HCT116 (cell line): Measurements from ENCODE around the gene NETO1. TPM values are rescaled to one million over a fixed set of nuclear protein-coding genes. Genes with fewer than 3 reads are reported as not detected.

Experiments
- ATAC-seq: fragments of 200-7000 bp; cut with Tn5 transposase; 2 replicates; pipeline ENCODE4 v1.9.1; 2020; ENCODE audit warnings: mild to moderate bottlenecking, moderate library complexity
- BruUV-seq: library from RNA; stranded (reverse); fragments of 400-500 nt; replicated peaks from 2 replicates; lab custom pipeline; 2021; lab: Mats Ljungman, UMichigan
- CTCF ChIA-PET: fragments of 300-600 bp; sonication (Branson Sonifier 250); formaldehyde crosslinking; loops from one replicate; lab custom pipeline; 2021; ENCODE audit warnings: antibody characterized with exemption; lab: Charles Lee
- POLR2A ChIA-PET: fragments of 300-600, 350-600 bp; sonication (Branson Sonifier 250); formaldehyde crosslinking; loops from one replicate; lab custom pipeline; 2021; ENCODE audit warnings: antibody characterized with exemption; lab: Charles Lee
- RAD21 ChIA-PET, 2 experiments: fragments of 300-600 bp; sonication (Branson Sonifier 250); formaldehyde crosslinking; loops; one replicate each; lab custom pipeline; 2023; ENCODE audit warnings: low total read pairs in 2 of 2; ENCODE audit not compliant: uncharacterized antibody in 2 of 2, unreplicated experiment in 2 of 2, low non-redundant PET in 1 of 2; lab: Charles Lee
- DNase-seq: peaks from one replicate; pipeline ENCODE4 v3.0.0-alpha.2; 2010; ENCODE audit warnings: low read depth, low spot score
- H2AFZ ChIP-seq: fragments of 200-600 bp; shearing (Covaris generic), sonication (generic); 2 replicates; pipeline ENCODE4 v1.6.1; 2017; ENCODE audit warnings: low read depth, mixed run types, mixed read lengths, antibody characterized with exemption, low read length; ENCODE audit not compliant: poor library complexity, severe bottlenecking
- H3K27ac ChIP-seq: 2 replicates; pipeline ENCODE4 v1.5.1; 2012; ENCODE audit warnings: low read depth, low read length
- H3K27me3 ChIP-seq: fragments of 200-600 bp; sonication (generic); 2 replicates; pipeline ENCODE4 v1.6.1; 2016; ENCODE audit warnings: mixed run types, low read length, mixed read lengths; ENCODE audit not compliant: insufficient read depth
- H3K36me3 ChIP-seq, 2 experiments: fragments of 200-500 bp in 1 of 2; fragments of 200-600 bp in 1 of 2; sonication (Bioruptor generic) in 1 of 2; sonication (generic) in 1 of 2; 2 replicates each; pipeline versions ENCODE4 v1.5.1 to v1.6.1; 2014 to 2016; ENCODE audit warnings: low read length in 2 of 2, inconsistent platforms in 1 of 2, mixed read lengths in 1 of 2, mixed run types in 1 of 2; ENCODE audit not compliant: insufficient read depth in 2 of 2, control insufficient read depth in 1 of 2
- H3K4me1 ChIP-seq, 2 experiments: fragments of 200-600 bp in 1 of 2; sonication (generic) in 1 of 2; 2 replicates each; pipeline versions ENCODE4 v1.5.1 to v1.6.1; 2012 to 2017; ENCODE audit warnings: low read length in 2 of 2, inconsistent platforms in 1 of 2, mild to moderate bottlenecking in 1 of 2, mixed read lengths in 1 of 2, mixed run types in 1 of 2, moderate library complexity in 1 of 2; ENCODE audit not compliant: insufficient read depth in 2 of 2, control insufficient read depth in 1 of 2
- H3K4me2 ChIP-seq: fragments of 200-600 bp; sonication (generic); 2 replicates; pipeline ENCODE4 v1.6.1; 2017; ENCODE audit warnings: mixed run types, low read length, mixed read lengths
- H3K4me3 ChIP-seq, 2 experiments: fragments of 200-600 bp in 1 of 2; sonication (generic) in 1 of 2; replicated peaks in 1 of 2; 2 replicates each; pipeline ENCODE4 v1.5.1; 2011 to 2016; ENCODE audit warnings: low read length in 2 of 2, control low read depth in 1 of 2, low read depth in 1 of 2, mild to moderate bottlenecking in 1 of 2, mixed read lengths in 1 of 2, mixed run types in 1 of 2
- H3K79me2 ChIP-seq: fragments of 200-600 bp; sonication (generic); 2 replicates; pipeline ENCODE4 v1.6.1; 2017; ENCODE audit warnings: mild to moderate bottlenecking, mixed run types, low read length, moderate library complexity, mixed read lengths; ENCODE audit not compliant: insufficient read depth
- H3K9ac ChIP-seq: fragments of 200-600 bp; sonication (generic); 2 replicates; pipeline ENCODE4 v1.6.1; 2016; ENCODE audit warnings: low read length, mixed read lengths
- H3K9me2 ChIP-seq: fragments of 200-600 bp; sonication (generic), shearing (Covaris generic); 2 replicates; pipeline ENCODE4 v1.6.1; 2017; ENCODE audit warnings: mixed run types, mild to moderate bottlenecking, moderate library complexity; ENCODE audit not compliant: insufficient read depth
- H3K9me3 ChIP-seq, 2 experiments: fragments of 200-500 bp in 1 of 2; fragments of 200-600 bp in 1 of 2; sonication (Bioruptor generic) in 1 of 2; sonication (generic) in 1 of 2; 2 replicates each; pipeline ENCODE4 v1.6.1; 2014 to 2017; ENCODE audit warnings: low read length in 2 of 2, mixed read lengths in 2 of 2, inconsistent platforms in 1 of 2, low read depth in 1 of 2, mild to moderate bottlenecking in 1 of 2, mixed run types in 1 of 2, moderate library complexity in 1 of 2; ENCODE audit not compliant: control insufficient read depth in 1 of 2, insufficient read depth in 1 of 2
- H4K20me1 ChIP-seq: fragments of 200-600 bp; sonication (generic), shearing (Covaris generic); 2 replicates; pipeline ENCODE4 v1.6.1; 2017; ENCODE audit warnings: mixed run types, mild to moderate bottlenecking, moderate library complexity; ENCODE audit not compliant: insufficient read depth
- ELF1 ChIP-seq: IDR thresholded peaks from 2 replicates; pipeline ENCODE4 v1.6.1; 2012; ENCODE audit warnings: low read depth, borderline replicate concordance
- EZH2 ChIP-seq: fragments of 200-600 bp; sonication (generic); IDR thresholded peaks from 2 replicates; pipeline ENCODE4 v1.6.1; 2017; ENCODE audit warnings: antibody characterized with exemption, mixed run types
- EZH2phosphoT487 ChIP-seq: fragments of 200-600 bp; IDR thresholded peaks from 2 replicates; pipeline ENCODE4 v1.6.1; 2018; ENCODE audit warnings: antibody characterized with exemption, borderline replicate concordance
- FOSL1 ChIP-seq: IDR thresholded peaks from 2 replicates; pipeline ENCODE4 v1.6.1; 2012; ENCODE audit warnings: low read depth
- JUND ChIP-seq: IDR thresholded peaks from 2 replicates; pipeline ENCODE4 v1.6.1; 2012
- POLR2A ChIP-seq: IDR thresholded peaks from 2 replicates; pipeline ENCODE4 v1.7.0; 2011; ENCODE audit warnings: borderline replicate concordance; ENCODE audit not compliant: insufficient read depth, insufficient read length; ENCODE audit errors: extremely low read depth
- POLR2AphosphoS5 ChIP-seq: IDR thresholded peaks from 2 replicates; pipeline ENCODE4 v1.6.1; 2011; ENCODE audit warnings: mild to moderate bottlenecking, low read depth, low read length, moderate library complexity
- RAD21 ChIP-seq: IDR thresholded peaks from 2 replicates; pipeline ENCODE4 v1.6.1; 2012; ENCODE audit warnings: low read depth, mild to moderate bottlenecking
- SIN3A ChIP-seq: IDR thresholded peaks from 2 replicates; pipeline ENCODE4 v1.6.1; 2012; ENCODE audit warnings: low read depth
- SP1 ChIP-seq: IDR thresholded peaks from 2 replicates; pipeline ENCODE4 v1.6.1; 2012; ENCODE audit warnings: low read depth
- SRF ChIP-seq: IDR thresholded peaks from 2 replicates; pipeline ENCODE4 v1.6.1; 2012; ENCODE audit warnings: low read depth
- TCF7L2 ChIP-seq: IDR thresholded peaks from 2 replicates; pipeline ENCODE4 v1.7.0; 2011; ENCODE audit warnings: borderline replicate concordance, inconsistent platforms; ENCODE audit not compliant: insufficient read depth, insufficient read length; ENCODE audit errors: extremely low read depth
- YY1 ChIP-seq: IDR thresholded peaks from 2 replicates; pipeline ENCODE4 v1.6.1; 2011; ENCODE audit warnings: low read length, low read depth, moderate library complexity, mild to moderate bottlenecking; ENCODE audit not compliant: insufficient replicate concordance; ENCODE audit errors: extremely low read depth
- ZFX ChIP-seq: fragments of 450-650 bp; IDR thresholded peaks from 2 replicates; pipeline ENCODE4 v1.6.1; 2017
- ZNF274 ChIP-seq: fragments of 200-500 bp; sonication (Bioruptor generic); IDR thresholded peaks from 2 replicates; pipeline ENCODE4 v1.6.1; 2014; ENCODE audit warnings: mild to moderate bottlenecking, low read depth, low read length, inconsistent platforms
- intact Hi-C: fragments of 100-400 bp; cut with micrococcal nuclease; formaldehyde crosslinking; loops from 2 replicates; pipeline ENCODE4 v1.10.0; 2022
- total RNA-seq: library from RNA; stranded (reverse); gene quantifications from one replicate; pipeline ENCODE4 v1.2.1, GENCODE V29; 2021; ENCODE audit not compliant: unreplicated experiment
- TF ChIP-seq, protein P1 (sequence below), 3 experiments: fragments of 200-600 bp in 1 of 3; sonication (generic) in 1 of 3; IDR thresholded peaks in 2 of 3; conservative IDR thresholded peaks in 1 of 3; 2 replicates each; pipeline ENCODE4 v1.5.1; 2012 to 2017; ENCODE audit warnings: low read depth in 2 of 3, low read length in 2 of 3, antibody characterized with exemption in 1 of 3, borderline replicate concordance in 1 of 3, control low read depth in 1 of 3, mild to moderate bottlenecking in 1 of 3, mixed read lengths in 1 of 3, mixed run types in 1 of 3, moderate library complexity in 1 of 3; ENCODE audit not compliant: insufficient read depth in 1 of 3
- TF ChIP-seq, protein P2 (sequence below): IDR thresholded peaks from 2 replicates; pipeline ENCODE4 v1.6.1; 2012

NETO1 gene
- total RNA-seq, 1 experiment from 2014 or later: not detected

DNA sequence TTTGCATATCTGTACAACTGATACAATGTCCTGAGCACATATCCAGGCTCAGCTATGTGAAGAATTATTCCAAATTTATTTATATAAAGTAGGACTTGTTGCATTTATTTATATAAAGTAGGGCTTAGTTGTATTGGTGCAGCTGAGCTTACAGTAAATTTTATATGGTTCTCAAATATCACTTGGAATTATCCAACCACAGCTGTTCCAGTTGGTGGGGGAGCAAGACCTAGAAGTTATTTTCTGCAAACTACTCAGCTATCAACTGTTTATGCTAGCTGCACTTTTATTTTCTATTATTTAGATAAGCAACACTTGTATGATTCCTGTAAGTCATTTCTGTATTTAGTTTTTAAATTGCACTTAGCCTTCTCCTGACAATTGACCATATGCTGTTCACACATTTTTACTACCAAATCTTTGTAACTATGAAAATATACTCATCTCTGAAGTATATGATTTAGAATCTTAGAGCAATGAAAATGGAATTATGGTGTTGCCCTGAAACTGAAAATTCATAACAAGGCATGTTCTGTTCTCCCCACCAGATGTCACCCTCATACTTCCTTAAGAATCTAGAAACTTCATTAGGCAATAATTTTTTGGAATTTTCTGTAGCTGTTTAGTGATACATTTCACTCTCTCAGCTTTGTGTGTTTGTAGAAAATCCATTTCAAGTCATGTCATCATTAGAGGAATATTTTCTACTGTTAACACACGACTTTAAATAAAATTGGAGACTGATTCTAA, 166.7 kb downstream of the NETO1 start:
- Histone ChIP-seq H4K20me1 (no peaks in the 10 kb centered on the region), H3K27ac (no peak overlapping the region), H2AFZ (no peak overlapping the region), H3K9me2 (no peaks in the 10 kb centered on the region), H3K9ac (no peak overlapping the region)
- no peak for TF ChIP-seq JUND
- TF ChIP-seq TCF7L2: no peak
- TF ChIP-seq EZH2phosphoT487: no peak
- no peak for TF ChIP-seq POLR2AphosphoS5
- no peak for TF ChIP-seq ELF1
- no peak for TF ChIP-seq SIN3A
- TF ChIP-seq, protein P1, sequence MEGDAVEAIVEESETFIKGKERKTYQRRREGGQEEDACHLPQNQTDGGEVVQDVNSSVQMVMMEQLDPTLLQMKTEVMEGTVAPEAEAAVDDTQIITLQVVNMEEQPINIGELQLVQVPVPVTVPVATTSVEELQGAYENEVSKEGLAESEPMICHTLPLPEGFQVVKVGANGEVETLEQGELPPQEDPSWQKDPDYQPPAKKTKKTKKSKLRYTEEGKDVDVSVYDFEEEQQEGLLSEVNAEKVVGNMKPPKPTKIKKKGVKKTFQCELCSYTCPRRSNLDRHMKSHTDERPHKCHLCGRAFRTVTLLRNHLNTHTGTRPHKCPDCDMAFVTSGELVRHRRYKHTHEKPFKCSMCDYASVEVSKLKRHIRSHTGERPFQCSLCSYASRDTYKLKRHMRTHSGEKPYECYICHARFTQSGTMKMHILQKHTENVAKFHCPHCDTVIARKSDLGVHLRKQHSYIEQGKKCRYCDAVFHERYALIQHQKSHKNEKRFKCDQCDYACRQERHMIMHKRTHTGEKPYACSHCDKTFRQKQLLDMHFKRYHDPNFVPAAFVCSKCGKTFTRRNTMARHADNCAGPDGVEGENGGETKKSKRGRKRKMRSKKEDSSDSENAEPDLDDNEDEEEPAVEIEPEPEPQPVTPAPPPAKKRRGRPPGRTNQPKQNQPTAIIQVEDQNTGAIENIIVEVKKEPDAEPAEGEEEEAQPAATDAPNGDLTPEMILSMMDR (IDR thresholded peaks at IDR 0.05 in 2 of 3, conservative IDR thresholded peaks at IDR 0.05 in 1 of 3; ENCODE audit: borderline replicate concordance in 1 of 3, insufficient read depth in 1 of 3, low read depth in 2 of 3, low read length in 2 of 3): peak in 1 of 3 experiments; percentile 24; a peak in 1 of 6 replicates
- TF ChIP-seq, all 23 proteins: peak for 1
- no peak overlapping the region for H3K4me3 ChIP-seq
- intact Hi-C loops: no loop called here
- H3K27me3 ChIP-seq: no peaks in the 10 kb centered on the region
- ChIA-PET RAD21 (no interaction called here), POLR2A (no interaction called here), CTCF (no interaction called here)
- peaks cover 0 to 12% of the 10 kb centered on the region in 2 experiments; a peak in 2 of 4 replicates for H3K9me3 ChIP-seq
- H3K36me3 ChIP-seq: no peaks in the 10 kb centered on the region
- H3K4me1 ChIP-seq: no peaks in the 10 kb centered on the region
- no peak overlapping the region for H3K4me2 ChIP-seq
- no TSS peak for BruUV-seq
- ATAC-seq (no peak), DNase-seq (no peak)
- H3K79me2 ChIP-seq: no peaks in the 10 kb centered on the region

DNA sequence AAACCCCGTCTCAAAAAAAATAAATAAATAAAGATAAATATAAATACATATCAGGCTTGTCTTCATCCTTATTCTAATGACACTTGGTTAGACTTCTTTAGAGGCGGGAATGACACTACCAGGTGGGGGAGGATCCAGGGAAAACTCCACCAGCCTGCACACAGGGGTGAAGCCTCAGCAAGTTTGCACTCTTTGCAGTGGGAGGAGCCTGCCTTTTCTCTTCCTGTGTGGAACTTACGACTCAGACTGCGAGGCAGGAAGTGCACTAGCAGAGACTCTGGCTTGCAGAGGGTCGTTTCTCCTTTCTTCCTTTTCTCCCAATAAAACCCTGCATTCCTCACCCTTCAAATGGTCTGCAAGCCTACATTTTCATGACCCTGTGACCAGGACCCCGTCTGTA, 170.1 kb downstream of the NETO1 start:
- RAD21 ChIA-PET: no interaction called here
- CTCF ChIA-PET: no interaction called here
- no peaks in the 10 kb centered on the region for H3K79me2 ChIP-seq
- no peaks in the 10 kb centered on the region for H4K20me1 ChIP-seq
- no peak overlapping the region for H2AFZ ChIP-seq
- no peaks in the 10 kb centered on the region for H3K4me1 ChIP-seq
- intact Hi-C loops: no loop called here
- no peak overlapping the region for H3K4me3 ChIP-seq
- H3K36me3 ChIP-seq: no peaks in the 10 kb centered on the region
- H3K9me3 ChIP-seq: peaks cover 0 to 8% of the 10 kb centered on the region in 2 experiments; a peak in 2 of 4 replicates
- H3K27me3 ChIP-seq: no peaks in the 10 kb centered on the region
- ATAC-seq: no peak
- TF ChIP-seq EZH2phosphoT487: no peak
- TF ChIP-seq SIN3A: no peak
- no peak for TF ChIP-seq SP1
- no peak for TF ChIP-seq ELF1
- TF ChIP-seq EZH2: no peak
- TF ChIP-seq, protein P2, sequence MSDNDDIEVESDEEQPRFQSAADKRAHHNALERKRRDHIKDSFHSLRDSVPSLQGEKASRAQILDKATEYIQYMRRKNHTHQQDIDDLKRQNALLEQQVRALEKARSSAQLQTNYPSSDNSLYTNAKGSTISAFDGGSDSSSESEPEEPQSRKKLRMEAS: no peak
- TF ChIP-seq ZFX: no peak
- TF ChIP-seq POLR2A: no peak
- no peak for TF ChIP-seq POLR2AphosphoS5
- no peak for TF ChIP-seq FOSL1
- TF ChIP-seq SRF: no peak
- TF ChIP-seq ZNF274: no peak
- TF ChIP-seq YY1: no peak
- TF ChIP-seq RAD21: no peak
- no peak overlapping the region for H3K9ac ChIP-seq
- DNase-seq: no peak
- H3K9me2 ChIP-seq: no peaks in the 10 kb centered on the region
- no peak overlapping the region for H3K27ac ChIP-seq
- BruUV-seq: no TSS peak
- POLR2A ChIA-PET: no interaction called here
- H3K4me2 ChIP-seq: no peak overlapping the region
